GM21528 (cell line): ENCODE results near the gene SAMSN1.

Experiments
- ATAC-seq: cut with Tn5 transposase; IDR thresholded peaks from one replicate; pipeline ENCODE4 v1.9.1; 2021; ENCODE audit warnings: mild to moderate bottlenecking, moderate library complexity; ENCODE audit not compliant: unreplicated experiment, low FRiP score

Gene SAMSN1

DNA sequence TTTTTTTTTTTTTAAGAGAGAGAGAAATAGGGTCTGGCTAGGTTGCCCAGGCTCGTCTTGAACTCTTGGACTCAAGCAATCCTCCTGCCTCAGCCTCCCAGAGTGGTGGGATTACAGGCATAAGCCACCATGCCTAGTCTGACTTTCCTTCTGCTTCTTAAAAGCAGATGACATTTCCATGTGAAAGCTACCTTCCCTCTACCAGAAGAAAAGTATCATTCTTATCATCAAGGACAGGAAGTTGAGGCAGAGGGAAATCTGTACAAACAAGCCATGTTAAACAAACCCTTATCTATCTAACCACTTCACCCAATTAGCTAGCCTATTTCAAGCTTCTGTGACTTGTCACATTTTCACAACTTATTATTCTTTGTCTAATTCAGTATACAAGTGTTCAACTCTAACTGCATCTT is 54.8 kb downstream of the SAMSN1 start:
- ATAC-seq = no peak

DNA sequence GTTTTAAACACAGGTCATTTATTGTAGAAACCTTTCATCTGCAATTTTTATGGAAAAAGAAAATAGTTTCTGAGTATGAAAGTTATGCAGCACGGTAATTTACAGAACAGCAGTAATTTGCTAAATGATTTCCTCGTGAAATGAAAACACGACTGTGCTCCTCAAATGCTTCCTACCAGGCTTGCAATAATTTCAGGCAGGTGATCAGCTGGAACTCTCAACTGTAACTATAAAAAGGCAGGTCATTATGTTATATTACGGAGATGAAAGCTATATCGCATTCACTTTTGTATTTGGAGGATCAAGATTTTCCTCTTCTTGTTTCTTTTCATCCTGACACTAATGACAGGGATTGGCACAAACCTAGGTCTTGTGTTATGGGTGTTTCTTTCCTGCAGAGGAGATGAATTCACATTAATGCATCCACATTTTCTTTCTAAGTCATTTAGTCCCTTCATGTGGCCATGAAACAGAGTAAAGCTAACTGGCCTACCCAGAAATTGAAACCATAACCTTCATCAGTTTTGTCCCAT is 57.4 kb downstream of the SAMSN1 start:
- no peak for ATAC-seq

DNA sequence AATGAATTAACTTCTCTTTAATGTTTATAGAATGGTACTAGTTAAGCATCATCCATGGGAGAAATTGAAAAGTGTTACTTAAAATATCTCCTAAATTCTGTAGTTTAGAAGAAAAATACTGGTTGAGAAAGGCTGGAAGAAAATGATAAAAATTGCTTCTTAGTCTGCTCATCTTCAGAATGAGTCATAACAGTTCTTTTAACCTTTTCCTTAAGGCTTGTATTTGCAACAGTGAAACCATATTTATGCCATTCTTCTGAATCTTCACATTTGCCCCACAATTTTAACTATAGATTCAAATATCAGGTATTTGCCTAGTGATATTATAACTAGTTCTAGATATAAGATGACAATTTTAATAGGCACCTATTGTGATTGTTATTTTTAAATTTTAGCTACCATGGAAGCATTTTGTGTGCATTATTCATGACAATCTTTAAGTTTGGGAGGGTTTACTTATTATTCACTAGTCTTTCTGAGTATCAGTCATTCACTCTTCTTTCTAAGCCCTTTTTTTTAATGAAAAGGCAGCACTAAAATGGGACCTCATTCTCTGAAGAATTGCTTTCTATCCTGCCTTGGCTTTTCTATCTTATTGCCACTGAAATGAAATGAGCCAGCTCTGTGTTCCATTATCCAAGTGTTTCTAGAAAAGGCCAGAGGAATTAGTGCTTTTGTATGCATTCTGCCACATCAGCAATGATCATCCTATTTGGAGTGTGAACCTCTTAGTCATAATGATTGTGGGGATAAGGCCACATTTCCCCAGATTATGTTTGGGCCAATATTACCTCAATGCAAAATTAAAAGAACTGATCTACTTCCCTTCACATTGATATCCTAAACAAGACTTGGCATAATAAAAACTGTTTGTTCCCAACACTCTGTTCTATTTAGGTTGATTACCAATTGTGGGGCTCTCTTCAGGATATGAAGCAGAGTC is 58.4 kb downstream of the SAMSN1 start:
- no peak for ATAC-seq

DNA sequence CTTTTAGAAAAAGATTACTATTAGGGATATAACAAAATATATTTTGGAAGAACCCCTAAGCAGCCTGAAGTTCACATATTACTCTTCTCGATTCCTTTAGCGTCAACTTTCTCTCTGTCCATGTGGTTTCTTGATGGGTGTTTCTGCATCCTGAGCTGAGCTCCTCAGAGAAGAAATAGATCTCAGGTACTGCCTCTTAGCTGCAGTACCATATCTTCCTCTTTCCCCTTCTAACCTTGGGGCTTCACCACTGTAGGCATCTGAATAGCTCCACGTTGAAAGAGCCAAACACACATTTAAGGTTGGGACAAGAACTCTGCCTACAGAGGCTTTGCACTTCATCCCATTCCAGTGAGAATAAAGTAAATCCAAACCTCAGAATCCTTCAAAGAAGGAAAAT is 59.2 kb downstream of the SAMSN1 start:
- no peak for ATAC-seq

DNA sequence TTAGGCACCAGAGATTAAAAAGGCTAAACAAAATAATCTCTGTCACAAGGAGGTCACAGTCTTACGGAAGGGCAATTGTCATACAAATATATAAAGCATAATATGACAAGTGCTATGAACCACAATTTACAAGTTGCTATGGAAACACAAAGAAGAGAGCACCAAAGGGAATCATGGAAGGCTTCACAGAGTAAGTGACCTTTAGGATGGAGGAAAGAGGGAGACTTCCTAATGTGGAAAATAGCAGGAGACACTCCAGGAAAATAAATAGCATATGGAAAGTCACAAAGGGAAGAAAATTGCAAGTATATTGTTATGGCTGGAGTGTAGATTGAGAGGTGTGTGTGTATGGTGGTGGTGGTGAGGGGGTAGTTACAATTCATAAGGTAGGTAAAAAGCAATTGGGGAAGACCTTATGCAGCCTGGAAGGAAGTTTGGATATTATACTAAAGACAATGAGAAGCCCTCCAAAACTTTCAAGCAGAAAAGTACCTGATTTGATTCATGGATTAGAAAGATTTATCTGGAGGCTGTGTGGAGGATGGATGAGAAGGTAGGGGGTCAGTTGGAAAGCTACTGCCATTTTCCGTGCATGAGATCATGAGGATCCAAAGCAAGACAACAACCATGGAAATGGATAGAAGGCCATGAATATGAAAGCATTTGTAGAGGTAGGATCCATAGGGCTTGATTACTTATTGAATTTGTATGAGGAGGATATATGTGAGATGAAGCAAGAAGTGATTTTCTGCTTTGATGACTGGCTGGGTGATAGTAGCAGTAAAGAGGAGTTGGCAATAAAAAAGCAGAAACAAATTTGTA is 61.7 kb downstream of the SAMSN1 start:
- no peak for ATAC-seq

DNA sequence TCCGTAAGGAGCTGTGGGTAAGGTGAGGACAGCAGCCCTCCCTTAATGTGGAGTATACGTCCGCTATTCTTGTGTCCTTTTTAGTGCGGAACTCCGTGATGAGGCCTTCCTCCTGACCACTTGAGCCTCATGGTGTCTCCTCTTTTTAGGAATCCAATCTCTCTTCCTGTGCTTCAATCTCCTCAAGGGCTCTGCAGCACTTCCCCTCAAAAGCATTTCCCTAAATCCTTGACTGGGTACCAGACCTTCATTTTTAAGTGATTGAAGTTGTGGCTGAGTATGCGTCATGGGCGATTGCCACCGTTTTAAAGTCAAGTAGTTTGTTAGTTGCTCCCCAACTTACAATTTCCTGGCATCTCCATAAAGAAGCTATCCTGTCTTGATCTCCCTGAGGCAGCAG is 62.8 kb downstream of the SAMSN1 start:
- no peak for ATAC-seq

DNA sequence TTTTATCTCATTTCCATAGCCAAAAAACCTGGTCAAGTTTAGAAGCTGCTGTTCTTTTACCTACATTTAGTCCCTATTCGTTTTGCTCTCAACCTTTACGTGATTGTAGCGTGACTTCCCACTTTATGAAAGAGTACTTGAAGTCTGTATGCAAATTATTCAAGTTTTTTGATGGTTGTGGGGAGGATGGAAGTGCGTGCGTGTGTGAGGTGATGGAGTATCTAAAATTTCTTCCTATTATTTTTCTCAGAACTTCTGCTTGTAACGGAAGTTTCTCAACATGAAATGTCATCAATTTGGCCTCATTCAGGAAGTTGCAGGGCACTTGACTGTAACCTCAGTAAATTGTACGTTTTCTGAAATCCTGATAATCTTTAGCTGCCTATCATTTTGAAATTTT is 64.0 kb downstream of the SAMSN1 start:
- peak; percentile 48 for ATAC-seq

DNA sequence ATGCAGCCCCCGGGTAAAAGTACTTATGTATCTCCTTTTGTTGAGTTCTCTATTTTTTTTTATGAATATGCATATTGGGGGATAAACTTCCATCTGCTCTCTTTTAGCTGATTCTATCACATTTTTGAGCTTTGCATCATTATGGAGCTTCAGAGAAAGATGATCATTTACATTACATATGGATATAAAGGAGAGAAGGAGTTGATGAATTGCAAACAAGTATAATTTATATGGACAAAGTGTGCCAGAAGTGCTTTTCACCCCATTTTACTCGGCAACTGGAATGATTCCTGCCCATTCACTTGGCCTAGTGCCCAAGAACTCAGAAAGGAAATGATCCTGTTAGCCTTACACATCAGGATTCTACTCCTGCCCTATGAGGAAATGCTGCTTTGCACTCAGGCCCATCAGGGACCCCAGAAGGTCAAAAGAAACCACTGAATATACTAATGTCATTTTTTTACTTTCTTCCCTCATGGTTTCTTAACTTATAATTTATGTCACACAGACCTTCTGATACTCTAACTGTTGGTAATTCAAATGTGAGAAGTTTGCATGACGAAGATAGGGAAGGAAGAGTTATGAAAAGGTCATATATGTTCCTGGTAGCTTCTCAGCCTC is 65.6 kb downstream of the SAMSN1 start:
- ATAC-seq = no peak

DNA sequence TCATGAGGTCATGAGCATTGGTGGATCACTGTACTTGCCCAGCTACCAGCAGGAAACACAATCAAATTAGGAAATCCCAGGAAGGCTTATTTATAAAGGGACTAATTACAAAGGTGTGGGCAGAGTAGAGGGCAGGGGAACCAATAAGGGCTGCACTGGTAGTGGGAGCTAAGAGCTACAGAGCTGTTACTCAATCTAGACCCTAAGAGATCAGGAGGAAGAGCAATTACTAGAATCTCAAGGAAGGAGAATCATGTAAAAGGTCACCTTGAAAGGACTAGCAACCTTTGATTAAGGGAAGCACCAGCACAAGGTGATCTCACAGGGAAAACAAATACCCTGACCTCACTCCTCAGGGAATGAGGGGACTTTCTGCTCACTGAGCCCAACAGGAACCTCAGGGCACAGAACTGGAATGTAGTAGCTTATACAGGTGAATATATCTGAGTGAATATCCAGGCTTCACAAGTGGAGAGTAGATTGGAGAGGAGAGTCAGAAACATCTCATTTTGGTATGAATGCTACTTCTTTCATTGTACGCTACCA is 66.8 kb downstream of the SAMSN1 start:
- ATAC-seq = no peak

DNA sequence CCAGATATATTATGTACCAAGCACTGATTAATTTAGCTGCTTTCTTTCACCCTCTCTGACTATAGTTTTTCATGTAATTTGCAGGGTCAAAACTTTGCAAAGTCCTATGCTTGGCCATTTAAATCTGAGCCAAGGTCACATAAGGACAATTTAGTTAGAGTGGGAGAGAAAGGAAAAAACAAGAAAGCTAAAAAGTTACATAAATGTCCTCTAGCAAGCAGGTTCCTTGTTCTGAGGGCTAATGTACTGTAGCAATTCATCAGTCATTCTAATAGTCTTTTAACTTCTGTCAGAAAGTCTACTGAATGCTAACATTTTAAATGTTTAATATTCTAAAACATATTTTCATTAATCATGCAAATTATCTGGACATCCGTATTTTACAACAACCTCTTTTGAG is 68.3 kb downstream of the SAMSN1 start:
- ATAC-seq = no peak

DNA sequence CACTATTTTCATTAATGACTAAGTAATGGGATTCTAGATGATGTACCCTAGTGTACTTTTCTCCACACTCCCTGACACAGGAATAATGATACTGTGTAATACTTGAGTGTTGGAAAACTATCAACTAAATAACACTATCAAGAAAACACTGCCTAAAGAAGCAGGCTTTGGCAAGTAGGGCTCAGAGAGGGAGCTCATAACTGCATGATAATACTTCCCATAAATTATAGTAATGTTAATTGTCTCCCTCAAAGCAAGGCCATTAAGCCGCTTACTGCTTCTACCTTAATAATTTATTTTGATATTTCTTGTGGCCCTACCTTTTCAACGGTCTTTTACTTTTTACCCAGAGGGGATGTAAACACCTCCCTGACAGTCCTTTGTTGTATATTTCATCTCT is 69.0 kb downstream of the SAMSN1 start:
- ATAC-seq = no peak

DNA sequence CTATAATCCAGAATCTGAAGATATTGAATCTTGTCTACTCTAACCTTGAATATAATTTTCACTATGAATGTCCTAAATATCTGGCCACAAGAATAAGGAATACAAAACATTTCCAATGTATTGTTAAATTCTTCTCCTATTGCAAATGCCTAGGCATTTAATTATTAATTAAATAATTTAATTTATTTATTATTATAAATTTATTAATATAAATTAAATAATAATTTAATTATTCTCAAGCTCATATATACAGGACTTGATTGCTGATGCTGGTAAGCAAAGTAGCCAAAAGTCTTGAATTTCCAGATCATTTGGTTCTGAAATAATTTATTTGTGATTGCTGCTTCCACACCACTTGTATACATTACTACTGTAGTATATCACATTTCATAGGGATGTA is 71.1 kb downstream of the SAMSN1 start:
- no peak for ATAC-seq

DNA sequence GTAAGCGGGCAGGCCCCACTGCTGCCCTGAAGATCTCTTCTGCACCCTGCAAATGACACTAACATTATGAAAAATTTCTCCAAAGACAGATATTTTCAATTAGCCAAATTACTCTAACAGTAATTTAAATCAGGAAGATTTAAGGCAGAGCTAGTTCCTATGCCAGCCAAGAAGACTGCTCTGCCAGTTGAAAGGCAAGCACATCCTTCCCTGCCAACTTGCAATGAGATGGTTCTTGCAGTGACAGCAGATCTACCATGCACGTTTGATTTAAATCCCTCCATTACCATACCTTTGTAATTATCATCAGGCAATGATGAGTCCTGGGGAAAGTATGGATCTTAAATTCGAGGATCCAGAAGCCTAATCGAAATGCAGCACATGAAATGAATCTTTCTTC is 76.5 kb downstream of the SAMSN1 start:
- no peak for ATAC-seq

DNA sequence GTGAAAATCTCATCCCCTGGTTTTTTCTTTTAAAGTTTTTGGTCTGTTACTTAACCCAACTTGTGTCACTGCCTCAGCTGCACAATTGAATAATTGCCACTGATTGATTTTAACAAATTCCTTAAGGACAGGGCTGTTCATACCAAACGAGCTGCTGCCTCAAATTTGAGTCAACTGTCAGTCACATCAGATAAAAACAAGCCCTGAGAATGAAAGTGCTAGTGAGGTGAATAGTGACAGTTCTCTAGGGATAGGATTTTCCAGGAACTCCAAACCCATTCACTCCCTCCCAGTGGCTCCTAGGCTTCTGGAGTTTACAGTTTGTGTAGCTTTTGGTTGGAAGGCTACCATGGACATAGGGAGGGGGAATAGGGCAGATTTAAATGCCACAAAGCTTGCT is 79.4 kb downstream of the SAMSN1 start:
- ATAC-seq = no peak

DNA sequence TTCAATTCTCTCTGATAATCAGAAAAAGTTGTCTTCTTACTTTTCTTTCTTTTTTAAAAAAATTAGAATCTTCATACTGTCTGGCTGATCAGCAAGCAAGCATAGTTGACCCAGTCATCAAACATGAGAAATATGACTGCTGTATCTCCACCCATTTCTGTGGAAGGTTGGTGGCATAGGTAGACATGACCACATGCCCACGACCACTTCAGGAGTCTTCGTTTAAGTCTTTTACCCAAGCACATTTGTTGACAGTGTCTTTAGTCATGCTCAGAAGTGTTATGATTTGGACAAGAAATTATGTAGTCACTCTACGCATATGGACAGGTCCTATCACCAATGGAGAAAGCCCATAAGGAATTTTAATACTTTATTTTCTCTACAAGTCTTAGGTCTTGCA is 88.4 kb downstream of the SAMSN1 start:
- no peak for ATAC-seq

DNA sequence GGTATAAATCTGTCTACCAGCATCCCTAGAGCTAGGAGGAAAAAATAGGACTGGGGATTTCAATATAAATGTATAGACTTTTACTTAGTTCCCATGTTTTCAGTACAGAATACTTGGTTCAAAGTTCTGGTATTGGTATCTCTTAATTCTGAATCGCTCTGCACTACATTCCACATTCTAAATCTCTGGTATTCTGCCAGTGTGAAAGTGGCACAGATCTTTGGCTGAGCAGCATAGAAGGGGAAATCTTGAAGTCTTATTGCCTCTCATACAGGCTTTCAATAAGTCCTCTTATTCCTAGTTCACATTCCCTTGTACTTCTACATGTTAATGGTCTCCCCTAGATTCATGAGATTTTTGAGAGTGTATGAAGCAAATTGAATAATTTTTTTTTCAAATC is 89.2 kb downstream of the SAMSN1 start:
- no peak for ATAC-seq

DNA sequence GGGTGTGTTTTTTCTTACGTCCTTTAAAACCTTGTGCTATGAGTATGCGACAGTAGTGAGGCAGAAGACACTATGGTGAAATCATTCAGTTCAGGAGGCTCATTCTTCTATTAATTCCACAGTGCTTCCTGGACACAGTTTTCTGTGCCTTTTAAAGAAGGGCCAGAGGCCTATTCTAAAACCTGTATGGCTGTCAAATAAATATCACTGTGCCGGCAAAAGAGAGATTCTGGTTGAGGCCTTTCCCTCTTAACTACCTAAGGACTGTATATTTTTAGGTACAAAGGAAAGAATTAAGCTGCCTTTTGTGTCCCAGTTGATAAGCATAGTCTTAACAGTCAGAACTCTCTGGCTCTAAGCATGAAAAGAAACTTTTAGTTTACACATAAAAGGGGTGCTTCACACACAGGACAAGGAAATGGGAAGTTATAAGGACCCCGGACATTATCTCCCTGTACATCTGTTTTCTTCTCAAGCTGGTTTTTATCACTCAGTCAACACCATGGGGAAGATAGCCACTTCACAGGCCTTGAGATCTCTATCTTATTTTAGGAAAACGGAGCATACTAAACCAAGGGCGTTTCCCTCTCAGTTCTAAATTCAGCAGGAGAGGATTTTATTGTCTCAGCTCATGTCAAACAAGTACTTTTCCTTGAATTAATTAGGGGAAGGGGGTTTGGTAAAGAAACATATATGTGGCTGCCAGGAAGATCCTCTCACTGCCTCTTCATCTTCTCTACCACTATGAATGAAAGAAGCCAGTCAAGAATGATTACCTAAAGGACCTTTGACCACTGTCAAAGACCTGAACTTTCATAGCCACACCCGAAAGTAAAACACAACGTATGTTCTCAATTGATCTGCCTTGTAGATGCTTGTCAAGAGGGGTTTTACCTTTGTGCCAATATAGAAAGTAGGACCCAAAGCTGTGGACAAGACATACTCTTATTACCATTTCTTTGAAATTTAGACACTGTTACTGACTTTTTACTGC is 91.8 kb downstream of the SAMSN1 start:
- ATAC-seq = peak; percentile 67

DNA sequence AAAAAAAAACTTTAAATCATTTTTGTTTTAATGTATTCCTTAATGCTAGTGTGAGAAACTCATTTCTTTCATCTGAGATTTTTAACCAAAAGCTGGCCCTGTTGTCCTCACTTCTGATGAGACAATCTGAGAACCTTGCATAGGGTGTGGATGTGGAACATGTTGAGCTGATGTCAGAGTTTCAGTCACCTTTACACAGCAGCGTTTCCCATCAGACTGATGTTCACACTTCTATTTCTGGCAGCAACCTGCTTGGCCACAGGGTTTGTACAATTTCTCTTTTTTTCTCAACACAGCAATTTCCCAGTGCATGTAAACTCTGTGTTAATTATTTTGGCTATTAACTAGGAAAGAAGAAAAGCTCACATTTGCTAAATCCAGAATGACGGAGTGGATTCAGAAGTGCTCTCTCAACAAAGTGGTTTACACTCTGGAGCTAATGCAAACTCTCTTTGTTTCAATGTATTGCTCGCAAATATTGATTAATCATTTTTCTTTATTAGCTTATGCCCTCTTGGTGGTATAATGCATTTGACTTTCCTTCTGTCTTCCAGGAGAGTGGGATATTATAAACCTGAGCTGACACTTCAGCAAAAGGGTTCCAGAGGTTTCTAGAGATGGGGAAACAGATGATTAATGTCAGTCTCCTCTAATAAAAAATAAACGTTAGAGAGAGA is 92.6 kb downstream of the SAMSN1 start:
- ATAC-seq = peak; percentile 84

DNA sequence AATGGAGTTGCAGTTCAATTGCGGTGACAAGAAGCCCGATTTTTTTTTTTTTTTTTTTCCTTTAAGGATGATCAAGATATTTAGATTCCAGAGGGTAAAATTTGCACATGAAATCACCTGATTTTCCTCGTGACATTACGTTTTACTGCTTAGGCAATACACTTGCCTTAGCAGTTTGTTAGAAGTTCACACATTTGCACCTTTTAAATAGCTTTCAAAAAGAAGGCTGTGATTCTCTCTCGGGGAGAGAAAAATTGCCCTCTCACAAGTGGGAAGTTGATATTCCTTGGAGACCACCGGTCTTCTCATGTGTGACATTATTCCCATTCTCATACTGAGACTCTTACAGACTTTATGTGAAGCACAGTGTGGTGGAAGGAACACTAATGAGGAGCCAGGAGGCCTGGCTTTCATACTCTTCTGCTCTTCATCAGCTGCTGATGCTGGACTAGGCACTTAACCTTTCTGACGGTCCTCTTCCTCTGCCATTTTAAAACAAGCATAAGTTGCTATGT is 93.3 kb downstream of the SAMSN1 start:
- no peak for ATAC-seq
